WTC11 (cell line): ENCODE measurements around the gene DUSP2.

Experiments
- CBFB ChIP-seq: sonication (generic); formaldehyde crosslinking; IDR thresholded peaks from 2 replicates; pipeline ENCODE4 v1.8.1; 2022; ENCODE audit warnings: mild to moderate bottlenecking, low read depth, missing genetic modification reagents
- GABPB1 ChIP-seq: sonication (generic); formaldehyde crosslinking; IDR thresholded peaks from 2 replicates; pipeline ENCODE4 v1.8.1; 2023; ENCODE audit warnings: mild to moderate bottlenecking, missing genetic modification reagents
- JAZF1 ChIP-seq: fragments of 250-450 bp; sonication (Bioruptor Pico); IDR thresholded peaks from 2 replicates; pipeline ENCODE4 v1.9.0; 2021; ENCODE audit warnings: moderate library complexity, mild to moderate bottlenecking, inconsistent platforms
- NFYB ChIP-seq: sonication (generic); formaldehyde crosslinking; conservative IDR thresholded peaks from 2 replicates; pipeline ENCODE4 v1.8.0; 2022; ENCODE audit warnings: low read depth, missing genetic modification reagents
- SOX15 ChIP-seq: fragments of 250-450 bp; sonication (Bioruptor Pico); IDR thresholded peaks from 2 replicates; pipeline ENCODE4 v1.9.0; 2021; ENCODE audit warnings: mild to moderate bottlenecking
- USF2 ChIP-seq: sonication (generic); formaldehyde crosslinking; IDR thresholded peaks from 2 replicates; pipeline ENCODE4 v1.8.1; 2023; ENCODE audit warnings: mild to moderate bottlenecking, missing genetic modification reagents, moderate library complexity
- ZNF219 ChIP-seq: sonication (generic); formaldehyde crosslinking; IDR thresholded peaks from 2 replicates; pipeline ENCODE4 v1.8.0; 2023; ENCODE audit warnings: missing genetic modification reagents, mild to moderate bottlenecking, borderline replicate concordance
- TF ChIP-seq, protein P1 (sequence below): fragments of 200-600 bp; IDR thresholded peaks from 2 replicates; pipeline ENCODE4 v1.8.0; 2022; ENCODE audit warnings: antibody characterized with exemption
- TF ChIP-seq, protein P2 (sequence below): sonication (generic); formaldehyde crosslinking; IDR thresholded peaks from 2 replicates; pipeline ENCODE4 v1.8.0; 2022; ENCODE audit warnings: mild to moderate bottlenecking, missing genetic modification reagents

- TF ChIP-seq GABPB1 (CRISPR knock-in tag) (no peak), CBFB (CRISPR knock-in tag) (no peak), USF2 (CRISPR knock-in tag) (no peak), NFYB (CRISPR knock-in tag) (no peak), ZNF219 (CRISPR knock-in tag) (no peak), SOX15 (CRISPR knock-in tag) (no peak), JAZF1 (CRISPR knock-in tag) (no peak)
- TF ChIP-seq, protein P1, sequence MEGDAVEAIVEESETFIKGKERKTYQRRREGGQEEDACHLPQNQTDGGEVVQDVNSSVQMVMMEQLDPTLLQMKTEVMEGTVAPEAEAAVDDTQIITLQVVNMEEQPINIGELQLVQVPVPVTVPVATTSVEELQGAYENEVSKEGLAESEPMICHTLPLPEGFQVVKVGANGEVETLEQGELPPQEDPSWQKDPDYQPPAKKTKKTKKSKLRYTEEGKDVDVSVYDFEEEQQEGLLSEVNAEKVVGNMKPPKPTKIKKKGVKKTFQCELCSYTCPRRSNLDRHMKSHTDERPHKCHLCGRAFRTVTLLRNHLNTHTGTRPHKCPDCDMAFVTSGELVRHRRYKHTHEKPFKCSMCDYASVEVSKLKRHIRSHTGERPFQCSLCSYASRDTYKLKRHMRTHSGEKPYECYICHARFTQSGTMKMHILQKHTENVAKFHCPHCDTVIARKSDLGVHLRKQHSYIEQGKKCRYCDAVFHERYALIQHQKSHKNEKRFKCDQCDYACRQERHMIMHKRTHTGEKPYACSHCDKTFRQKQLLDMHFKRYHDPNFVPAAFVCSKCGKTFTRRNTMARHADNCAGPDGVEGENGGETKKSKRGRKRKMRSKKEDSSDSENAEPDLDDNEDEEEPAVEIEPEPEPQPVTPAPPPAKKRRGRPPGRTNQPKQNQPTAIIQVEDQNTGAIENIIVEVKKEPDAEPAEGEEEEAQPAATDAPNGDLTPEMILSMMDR: no peak
- TF ChIP-seq, protein P2, sequence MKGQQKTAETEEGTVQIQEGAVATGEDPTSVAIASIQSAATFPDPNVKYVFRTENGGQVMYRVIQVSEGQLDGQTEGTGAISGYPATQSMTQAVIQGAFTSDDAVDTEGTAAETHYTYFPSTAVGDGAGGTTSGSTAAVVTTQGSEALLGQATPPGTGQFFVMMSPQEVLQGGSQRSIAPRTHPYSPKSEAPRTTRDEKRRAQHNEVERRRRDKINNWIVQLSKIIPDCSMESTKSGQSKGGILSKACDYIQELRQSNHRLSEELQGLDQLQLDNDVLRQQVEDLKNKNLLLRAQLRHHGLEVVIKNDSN (CRISPR knock-in tag): no peak
Observed at GRCh38 chr2:96152304-96153161, 7.3 kb upstream of the DUSP2 start.
